Cardiac fibroblast (primary cell): ENCODE data around the gene HMOX1.

Experiments used
- DNase-seq, 2 donors: peaks; one replicate each; pipeline versions ENCODE4 v3.0.0 to v3.0.0-alpha.2; 2010; ENCODE audit warnings: low read depth in 2 of 2
- H3K4me3 ChIP-seq, 2 donors: replicated peaks in 1 of 2; 1 replicate in 1 of 2; 2 replicates in 1 of 2; pipeline ENCODE4 v1.5.1; 2011; ENCODE audit warnings: low read depth in 2 of 2, low read length in 2 of 2, mild to moderate bottlenecking in 2 of 2, moderate library complexity in 1 of 2
- TF ChIP-seq, protein P1 (sequence below): IDR thresholded peaks from one replicate; pipeline ENCODE4 v1.5.1; 2011; ENCODE audit warnings: low read depth, mild to moderate bottlenecking, low read length, inconsistent platforms

HMOX1 gene

DNA sequence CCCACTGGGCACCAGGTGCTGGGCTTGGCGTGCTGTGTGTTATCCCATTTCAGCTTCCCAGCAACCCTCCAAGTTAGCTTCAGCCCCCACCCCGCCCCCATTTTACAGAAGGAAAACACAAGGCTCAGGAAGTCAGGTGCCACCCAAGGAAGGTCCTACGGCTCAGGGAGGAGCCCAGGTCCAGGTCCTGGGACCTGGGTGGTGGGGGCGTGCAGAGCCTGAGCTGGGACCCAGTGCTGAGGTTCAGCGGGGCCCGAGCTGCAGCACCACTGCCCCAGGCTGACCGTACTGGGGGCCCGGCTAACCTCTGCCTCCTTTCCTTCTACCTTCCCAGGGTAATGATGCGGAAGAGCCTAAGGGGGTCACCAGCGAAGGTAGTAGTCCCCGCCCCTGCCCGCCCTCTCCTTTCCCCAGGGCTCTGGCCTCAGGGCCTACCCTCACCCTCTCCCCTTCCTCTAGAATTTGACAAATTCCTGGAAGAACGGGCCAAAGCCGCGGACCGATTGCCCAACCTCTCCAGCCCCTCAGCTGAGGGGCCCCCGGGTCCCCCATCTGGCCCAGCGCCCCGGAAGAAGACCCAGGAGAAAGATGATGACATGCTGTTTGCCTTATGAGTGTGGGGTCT lies 34.2 kb upstream of the HMOX1 start:
- no peak overlapping the region for H3K4me3 ChIP-seq
- TF ChIP-seq, protein P1, sequence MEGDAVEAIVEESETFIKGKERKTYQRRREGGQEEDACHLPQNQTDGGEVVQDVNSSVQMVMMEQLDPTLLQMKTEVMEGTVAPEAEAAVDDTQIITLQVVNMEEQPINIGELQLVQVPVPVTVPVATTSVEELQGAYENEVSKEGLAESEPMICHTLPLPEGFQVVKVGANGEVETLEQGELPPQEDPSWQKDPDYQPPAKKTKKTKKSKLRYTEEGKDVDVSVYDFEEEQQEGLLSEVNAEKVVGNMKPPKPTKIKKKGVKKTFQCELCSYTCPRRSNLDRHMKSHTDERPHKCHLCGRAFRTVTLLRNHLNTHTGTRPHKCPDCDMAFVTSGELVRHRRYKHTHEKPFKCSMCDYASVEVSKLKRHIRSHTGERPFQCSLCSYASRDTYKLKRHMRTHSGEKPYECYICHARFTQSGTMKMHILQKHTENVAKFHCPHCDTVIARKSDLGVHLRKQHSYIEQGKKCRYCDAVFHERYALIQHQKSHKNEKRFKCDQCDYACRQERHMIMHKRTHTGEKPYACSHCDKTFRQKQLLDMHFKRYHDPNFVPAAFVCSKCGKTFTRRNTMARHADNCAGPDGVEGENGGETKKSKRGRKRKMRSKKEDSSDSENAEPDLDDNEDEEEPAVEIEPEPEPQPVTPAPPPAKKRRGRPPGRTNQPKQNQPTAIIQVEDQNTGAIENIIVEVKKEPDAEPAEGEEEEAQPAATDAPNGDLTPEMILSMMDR = no peak
- DNase-seq = no peak

DNA sequence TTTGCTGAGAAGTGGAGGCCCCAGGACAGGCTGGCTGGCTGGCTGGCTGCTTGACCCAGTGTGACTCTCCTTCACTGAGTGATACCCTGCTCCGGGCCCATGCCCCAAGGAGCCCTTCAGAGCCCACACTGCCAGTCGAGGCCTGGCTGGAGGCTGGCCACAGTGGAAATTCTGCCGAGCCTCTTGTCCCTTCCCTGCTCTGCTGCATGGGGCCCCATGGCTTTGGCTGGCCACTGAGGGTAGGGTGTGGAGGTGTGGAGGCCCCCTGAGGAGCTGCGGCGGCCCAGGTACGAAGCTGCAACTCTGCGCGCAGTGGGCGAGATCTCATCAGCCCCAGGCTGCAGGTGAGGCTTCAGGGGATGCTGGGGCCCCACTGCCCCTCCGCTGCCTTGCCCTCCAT lies 33.4 kb upstream of the HMOX1 start:
- TF ChIP-seq, protein P1 = no peak
- DNase-seq = no peak
- no peak overlapping the region for H3K4me3 ChIP-seq

DNA sequence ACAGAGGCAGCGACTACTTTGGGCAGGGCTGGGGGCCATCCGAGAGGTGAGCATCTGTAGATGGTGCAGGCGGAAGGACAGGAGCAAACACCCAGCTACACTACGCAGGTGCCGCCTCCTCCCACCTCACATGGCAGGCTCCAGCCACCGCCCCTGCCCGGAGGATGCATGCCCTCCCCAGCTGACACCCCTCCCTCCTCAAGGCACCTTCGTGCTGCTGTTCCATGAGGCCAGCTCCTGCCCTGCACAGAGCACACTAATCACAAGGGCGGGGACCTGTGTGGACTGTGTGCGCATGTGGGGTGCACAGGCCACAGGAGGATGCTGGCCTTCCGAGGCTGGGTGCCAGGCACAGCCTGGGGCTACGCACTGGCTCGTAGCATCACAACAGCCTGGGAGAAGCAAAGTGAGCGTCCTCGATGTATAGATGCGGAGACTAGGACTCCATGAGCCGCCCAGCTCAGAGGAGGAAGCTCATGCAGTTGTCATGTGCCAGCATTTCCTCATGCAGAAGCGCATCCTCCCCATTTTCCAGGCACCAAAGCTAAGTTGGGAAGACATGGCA lies 32.8 kb upstream of the HMOX1 start:
- DNase-seq = no peak
- no peak overlapping the region for H3K4me3 ChIP-seq
- TF ChIP-seq, protein P1 = no peak

DNA sequence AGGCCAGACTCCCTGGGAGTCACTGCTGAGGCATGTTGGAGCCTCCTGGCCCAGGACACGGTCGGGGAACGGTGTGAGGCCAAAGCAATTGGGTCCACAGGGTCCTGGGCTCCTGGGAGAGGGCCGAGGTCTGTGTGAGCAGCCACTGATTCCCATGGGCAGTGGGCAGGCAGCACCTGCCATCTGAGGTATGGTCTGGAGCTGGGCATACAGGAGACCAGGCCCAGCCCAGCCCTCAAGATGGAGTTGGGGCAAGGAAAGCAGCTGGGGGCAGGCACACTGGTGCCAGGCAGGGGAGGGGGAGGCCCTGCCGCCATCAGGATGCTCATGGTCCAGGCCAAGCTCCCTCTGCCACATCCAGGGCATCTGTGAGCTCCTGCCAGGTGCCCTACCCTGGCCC lies 32.2 kb upstream of the HMOX1 start:
- no peak overlapping the region for H3K4me3 ChIP-seq
- TF ChIP-seq, protein P1 = no peak
- no peak for DNase-seq

DNA sequence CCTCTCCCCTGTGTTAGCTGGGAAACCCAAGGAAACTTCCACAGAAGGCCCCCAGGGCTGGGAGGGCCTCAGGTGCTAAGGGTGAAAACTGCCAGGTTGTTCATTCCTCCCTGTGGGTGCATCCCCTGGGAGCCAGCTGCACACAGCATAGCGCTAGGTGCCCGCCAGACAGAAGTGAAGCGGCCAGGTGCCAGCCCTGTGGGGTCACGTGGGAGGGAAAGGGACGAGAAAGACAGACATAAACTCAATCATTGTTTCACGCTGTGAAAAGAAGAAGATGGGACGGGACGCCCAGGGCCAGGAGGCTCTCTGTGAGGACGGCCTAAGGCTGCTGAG lies 31.6 kb upstream of the HMOX1 start:
- TF ChIP-seq, protein P1 = no peak
- H3K4me3 ChIP-seq = no peak overlapping the region
- DNase-seq = no peak

DNA sequence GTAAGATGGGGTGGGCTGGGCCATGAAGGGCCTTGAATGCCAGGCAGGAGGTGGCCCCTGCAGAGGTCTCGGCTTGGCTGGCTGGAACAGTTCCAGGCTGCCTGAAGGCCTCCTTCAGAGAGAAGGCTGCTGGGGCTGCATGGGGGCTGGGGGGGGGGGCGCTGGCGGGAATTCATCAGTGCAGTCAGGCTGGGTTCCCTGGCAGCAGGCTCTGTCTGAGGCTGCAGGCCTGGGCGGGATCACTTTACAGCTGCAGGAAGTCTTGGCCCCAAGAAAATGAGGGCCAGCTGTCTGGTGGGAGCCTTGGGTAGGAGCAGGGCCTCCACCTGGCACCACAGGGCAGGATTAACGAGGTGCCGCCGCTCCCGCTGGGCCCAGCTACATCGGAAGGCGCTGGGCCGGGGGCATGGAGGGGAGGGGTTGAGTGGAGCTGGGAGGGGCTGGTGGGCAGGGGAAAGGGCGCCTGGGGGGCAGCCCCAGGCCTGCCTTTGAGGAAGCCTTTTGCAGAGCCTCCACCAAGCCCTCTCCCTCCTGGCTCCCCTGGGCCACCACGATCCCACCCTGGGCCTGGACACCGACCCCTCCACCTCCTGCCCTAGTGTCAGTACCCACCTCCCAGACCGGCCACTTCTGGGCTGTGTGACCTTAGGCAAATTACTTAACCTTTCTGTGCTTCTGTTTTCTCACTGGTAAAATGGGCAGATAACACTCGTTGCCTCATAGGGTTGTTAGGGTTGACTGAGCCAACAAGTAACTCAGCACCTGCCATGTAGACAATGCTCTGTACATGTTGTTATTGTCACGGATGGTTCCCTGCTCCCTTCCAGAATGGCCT lies 31.0 kb upstream of the HMOX1 start:
- DNase-seq = peak in 1 of 2 donors; percentile 40
- TF ChIP-seq, protein P1 = no peak
- no peak overlapping the region for H3K4me3 ChIP-seq
